OCI-LY7 (cell line): ENCODE measurements around the gene B3GALT5.

Experiments
- CTCF ChIP-seq: fragments of 200-600 bp; sonication (generic); conservative IDR thresholded peaks from 2 replicates; pipeline ENCODE4 v1.5.1; 2014; ENCODE audit warnings: mild to moderate bottlenecking, antibody characterized with exemption, low read length, moderate library complexity, mixed read lengths
- EZH2phosphoT487 ChIP-seq: fragments of 200-600 bp; sonication (generic); IDR thresholded peaks from 2 replicates; pipeline ENCODE4 v1.6.1; 2018; ENCODE audit warnings: low read depth, borderline replicate concordance, mild to moderate bottlenecking, mixed run types, antibody characterized with exemption, low read length, moderate library complexity, mixed read lengths

GRCh38 chr21:39663742-39664492 is 51.2 kb downstream of the B3GALT5 start:
- TF ChIP-seq CTCF: no peak
- TF ChIP-seq EZH2phosphoT487: no peak
